NCI-H2227 (cell line): Measurements from ENCODE around the gene CHRNA7.

Experiments used
- DNase-seq: peaks from one replicate; lab custom pipeline; 2025; ENCODE audit not compliant: unreplicated experiment; lab: John Stamatoyannopoulos, UW

The CHRNA7 gene

DNA sequence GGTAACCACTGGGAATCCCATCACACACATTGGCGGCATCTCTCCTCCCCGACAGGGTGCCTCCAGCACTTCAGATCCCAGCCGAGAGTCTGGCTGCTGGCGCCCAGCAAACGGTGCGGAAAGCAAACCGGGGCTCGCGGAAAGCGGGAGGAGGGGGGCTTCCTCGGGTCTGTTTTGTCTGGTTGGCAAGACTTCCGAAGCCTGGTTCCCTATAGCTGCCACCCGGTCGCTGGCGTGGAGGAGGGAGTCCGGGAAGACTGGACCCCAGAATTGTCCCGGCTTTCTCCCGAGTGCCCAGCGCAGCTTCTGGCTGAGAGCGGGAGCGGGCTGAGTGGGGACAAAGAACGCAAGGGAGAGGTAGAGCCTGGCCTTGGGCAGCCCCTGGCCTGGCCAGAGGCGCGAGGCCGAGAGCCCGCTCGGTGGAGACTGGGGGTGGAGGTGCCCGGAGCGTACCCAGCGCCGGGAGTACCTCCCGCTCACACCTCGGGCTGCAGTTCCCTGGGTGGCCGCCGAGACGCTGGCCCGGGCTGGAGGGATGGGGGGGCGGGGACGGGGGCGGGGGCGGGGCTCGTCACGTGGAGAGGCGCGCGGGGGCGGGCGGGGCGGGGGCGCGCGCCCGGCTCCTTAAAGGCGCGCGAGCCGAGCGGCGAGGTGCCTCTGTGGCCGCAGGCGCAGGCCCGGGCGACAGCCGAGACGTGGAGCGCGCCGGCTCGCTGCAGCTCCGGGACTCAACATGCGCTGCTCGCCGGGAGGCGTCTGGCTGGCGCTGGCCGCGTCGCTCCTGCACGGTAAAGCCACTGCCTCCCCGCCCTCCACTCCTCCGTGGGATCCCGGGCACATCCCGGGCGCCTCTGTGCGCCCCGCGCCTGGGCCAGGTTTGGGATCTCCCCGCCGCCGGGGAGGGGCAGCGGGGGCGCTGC, at the start of gene CHRNA7:
CHRNA7 (plus strand) TSS at position 654 of the 920 bp plus-strand sequence; CDS start at position 734, 80 bp downstream.
- DNase-seq = peak; percentile 83

DNA sequence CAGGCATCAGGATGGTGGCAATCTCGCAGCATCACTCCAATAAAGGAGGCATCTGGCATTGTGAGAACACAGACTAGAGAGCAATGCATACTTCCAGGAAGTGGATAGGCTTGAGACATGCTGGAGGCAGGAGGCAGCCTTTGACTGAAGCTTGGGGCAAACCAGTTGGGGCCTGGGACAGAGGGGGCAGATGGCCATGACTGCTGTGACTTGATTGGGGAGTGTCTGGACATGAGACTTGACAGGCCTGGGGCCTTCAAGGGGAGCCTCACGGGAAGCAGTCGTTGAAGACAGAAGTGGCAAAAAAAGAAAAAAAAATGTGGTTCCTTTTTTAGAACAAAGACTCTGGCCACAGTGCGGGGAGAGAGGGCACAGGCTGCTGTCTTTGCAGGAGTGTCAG, 44.7 kb upstream of the CHRNA7 start:
- DNase-seq = no peak

DNA sequence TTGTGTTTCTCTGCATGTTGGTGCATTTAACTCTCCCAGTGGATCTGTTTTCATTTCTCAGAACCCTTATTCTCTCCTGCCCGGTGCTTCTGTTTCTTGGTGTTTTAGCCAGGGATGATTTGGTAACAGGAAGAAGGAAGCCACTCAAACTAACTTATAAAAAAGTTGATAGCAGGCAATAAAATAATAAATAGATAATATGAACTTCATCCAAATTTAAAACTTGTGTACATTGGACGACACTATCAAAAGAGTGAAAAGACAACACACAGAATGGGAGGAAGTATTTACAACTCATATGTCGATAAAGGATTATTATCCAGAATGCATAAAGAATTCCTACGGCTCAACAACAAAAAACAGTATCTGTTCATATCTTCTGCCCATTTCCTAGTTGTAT, 37.3 kb upstream of the CHRNA7 start:
- DNase-seq = no peak

DNA sequence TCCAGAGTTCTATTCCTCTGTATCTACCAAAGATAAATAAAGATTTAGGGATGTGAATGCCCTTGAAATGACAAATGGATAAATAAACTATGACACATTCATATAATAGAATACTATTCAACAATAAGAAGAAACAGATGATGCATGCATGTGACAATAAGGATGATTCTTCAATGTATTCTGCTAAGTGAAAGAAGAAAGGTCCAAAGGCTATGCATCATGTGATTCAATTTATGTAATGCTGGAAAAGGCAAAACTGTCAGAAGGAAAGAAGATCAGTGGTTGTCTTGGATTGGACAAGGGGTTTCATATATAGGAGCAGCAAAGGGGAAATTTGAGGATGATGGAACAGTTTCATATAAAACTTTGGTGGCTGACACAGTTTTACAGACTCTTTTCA, 32.6 kb upstream of the CHRNA7 start:
- DNase-seq = no peak

DNA sequence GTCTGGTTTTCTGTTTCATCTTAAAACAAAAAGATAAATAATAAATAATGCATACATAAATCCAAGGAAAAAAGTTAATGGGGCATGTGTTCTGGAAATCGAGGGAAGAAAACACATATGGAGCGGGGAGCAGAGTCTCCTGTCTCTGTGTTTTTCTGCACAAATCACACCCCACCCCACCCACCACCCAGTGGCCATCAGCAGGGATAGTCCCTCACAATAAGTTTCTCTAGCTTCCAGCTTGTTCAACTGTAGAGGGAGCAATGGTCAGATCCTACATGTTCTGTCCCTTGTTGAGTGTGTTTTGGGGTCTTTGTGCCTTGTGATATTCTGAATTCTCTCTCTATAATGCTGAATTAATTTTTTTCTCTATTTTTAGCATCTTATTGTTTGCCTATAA, 26.8 kb upstream of the CHRNA7 start:
- DNase-seq = no peak

DNA sequence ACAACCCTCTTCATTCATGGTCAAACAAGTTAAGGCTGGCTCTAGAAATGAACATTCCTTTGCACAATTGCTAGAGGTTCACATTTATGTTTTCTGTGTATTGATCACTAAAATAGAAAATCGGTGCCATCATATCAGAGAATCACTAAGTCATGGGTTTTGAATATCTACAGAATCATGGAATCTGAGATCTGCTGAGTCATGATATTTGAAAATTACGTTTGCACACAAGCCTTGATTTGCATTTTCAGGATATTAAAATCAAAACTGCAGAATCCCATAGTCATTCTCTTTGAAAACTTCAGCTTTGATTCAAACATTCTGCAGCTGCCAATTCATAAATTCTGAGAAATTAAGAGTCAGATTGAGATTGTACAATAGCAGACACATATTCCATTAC, 26.1 kb upstream of the CHRNA7 start:
- no peak for DNase-seq

DNA sequence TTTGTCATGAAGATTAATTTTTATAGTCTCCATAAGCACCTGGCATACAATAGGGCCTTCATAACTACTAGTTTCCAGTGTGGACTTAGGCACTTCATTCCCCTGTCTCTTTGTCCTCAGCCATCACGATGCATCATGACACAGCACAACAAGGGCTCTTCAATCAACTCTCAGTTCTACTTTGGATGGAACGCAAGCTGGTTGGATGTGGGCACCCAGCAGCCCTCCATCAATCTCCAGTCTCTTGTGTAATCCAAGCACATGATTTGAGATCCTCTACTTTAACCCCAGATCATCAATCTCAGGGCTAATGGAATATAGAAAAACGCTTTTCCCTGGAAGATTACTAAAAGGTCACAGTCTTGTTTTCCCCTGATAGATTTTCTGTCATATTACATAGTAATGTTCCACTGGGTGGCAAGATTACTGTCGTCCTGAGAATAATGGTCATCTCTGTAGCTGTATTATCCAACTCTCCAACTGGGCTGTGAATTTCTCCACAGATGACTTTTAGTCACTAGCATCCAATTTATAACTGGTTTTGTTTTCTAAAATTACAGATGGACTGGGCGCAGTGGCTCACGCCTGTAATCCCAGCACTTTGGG, 22.9 kb upstream of the CHRNA7 start:
- DNase-seq = peak; percentile 72

DNA sequence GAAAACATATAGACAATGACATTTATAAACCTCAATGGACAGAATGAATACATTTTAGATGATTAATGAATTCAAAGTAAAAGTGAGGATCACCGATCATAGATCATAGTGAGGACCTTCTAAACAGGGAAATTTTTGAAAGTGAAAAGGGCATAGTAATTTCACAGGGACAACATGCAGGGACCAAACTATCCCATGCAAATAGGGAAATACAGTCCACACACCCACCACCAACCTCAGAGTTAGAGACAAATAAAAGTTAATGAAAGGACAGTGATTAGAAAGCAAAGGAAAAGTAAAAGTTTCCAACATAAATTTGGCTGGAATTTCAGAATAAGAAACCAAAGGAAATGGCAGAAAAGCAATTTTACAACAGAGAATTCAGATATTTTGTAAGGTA, 15.4 kb upstream of the CHRNA7 start:
- no peak for DNase-seq

DNA sequence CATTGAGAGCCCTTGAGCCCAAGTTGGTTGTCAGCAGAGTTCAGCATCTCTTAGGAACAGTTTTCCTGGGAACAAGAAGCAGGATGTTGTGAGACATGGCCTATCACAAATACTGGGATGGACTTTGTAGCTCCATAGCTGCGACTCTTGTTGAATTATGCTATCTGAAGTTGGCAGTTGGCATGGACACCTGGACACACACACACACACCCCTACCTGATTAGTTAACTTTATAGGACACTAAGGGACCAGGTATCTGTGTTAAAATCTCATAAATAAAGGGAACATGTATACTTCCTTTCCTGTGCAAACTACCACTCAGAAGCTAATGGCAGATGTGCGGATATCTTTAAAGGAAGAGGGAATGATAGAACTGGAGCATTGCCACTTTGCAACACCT, 10.2 kb upstream of the CHRNA7 start:
- no peak for DNase-seq

DNA sequence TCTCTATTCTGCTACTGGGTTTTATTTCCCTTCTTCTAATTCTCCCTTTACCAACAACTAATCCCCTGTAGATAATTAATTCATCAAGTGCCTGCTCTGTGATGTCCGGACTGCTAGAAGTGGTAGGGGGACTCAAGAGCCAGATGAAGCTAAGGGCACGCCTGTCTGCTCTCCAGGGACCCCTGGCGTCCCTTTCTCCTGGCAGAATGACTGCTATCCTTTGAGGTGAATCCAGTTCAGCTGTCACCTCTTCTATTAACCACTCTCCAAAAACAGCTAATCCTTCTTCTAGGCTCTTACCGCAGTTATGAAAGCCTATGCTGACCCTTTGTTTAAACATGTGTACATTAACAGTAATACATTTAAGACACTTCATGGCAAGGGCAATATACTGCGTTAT, 1.4 kb upstream of the CHRNA7 start:
- DNase-seq = peak; percentile 5

DNA sequence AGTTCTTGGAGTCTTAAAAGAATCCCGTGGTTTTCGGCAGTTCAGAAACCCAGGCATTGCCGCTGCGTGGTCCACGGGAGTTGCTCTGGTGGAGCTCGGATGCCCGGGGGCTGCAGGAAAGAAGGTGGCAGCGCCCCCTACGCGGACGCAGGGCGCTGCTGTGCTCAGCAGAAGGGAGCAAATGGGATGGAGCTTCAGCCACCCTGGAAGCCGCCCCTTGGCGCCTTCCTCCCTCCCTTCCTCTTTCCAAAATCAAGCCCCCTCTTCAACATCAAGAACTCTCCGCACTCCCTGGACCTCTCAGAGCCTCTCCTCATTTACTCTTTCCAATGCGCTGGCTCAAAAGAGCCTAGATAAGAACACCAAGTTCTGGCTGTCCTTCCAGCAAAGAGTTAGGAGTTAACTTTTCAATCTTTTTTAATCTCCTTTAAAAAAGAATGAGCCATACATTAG, 880 bp upstream of the CHRNA7 start:
- DNase-seq = peak; percentile 45

DNA sequence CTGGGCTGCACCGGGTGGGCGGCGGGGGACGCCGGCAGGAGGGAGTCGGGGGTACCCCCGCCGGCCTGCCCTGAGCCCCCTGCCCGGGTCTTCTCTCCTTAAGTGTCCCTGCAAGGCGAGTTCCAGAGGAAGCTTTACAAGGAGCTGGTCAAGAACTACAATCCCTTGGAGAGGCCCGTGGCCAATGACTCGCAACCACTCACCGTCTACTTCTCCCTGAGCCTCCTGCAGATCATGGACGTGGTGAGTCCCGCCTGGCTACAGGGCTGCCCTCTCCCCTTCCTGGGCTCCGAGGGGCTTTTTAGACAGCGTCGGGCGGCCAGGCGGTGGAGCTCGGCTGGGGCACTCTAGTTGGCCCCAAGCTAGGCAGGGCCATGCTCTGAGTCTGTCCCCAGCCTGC, 480 bp downstream of the CHRNA7 start:
- DNase-seq = no peak

DNA sequence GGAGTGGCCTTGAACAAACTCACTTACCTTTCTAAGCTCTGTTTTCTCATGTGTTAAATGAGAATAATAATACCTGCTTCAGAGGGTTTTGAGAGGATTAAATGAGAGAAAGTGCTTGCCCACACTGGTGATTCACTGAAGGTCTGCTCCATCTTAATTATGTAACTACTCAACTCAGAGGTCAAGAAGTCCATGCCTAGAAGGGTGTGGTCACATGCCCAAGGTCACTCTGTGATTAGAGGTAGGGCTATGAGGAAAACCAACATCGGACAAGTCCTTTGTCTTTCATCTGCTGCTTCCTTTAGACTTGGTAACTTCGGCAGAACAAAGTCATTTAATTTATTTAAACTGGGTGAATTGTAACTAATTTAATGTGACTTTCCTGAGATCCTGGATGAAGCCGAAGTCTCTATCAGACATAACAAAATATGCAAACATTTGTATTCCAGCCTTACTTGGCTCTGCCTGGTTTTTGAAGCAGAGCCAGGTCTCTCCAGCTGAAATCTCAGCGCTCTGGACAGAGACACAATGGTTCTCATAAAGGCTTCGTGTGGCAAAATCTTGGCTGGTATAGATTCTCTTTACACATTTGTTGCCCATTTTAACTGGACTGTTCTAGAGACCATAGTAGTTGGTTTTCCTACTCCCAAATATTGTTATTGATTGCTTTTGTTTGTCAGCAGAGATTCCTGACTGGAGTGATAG, 3.0 kb downstream of the CHRNA7 start:
- no peak for DNase-seq

DNA sequence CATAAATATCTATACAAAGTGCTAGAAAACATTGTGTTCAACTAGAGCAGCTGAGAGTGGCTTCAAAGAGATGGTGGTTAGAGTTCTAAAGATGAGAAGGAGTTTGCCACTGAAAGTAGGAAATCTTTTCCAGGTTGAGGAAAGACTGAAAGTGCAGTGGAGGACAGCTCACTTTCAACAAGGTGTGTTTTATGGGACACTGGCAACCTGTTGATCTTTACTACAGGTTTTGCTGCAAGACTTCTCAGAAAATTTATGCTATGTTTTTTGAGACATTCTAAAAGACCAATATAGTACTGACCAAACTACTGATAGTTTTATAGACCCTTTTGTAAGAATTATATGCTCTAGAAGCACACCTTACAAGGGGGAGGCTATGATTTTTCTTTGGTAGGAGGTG, 3.8 kb downstream of the CHRNA7 start:
- DNase-seq = no peak

DNA sequence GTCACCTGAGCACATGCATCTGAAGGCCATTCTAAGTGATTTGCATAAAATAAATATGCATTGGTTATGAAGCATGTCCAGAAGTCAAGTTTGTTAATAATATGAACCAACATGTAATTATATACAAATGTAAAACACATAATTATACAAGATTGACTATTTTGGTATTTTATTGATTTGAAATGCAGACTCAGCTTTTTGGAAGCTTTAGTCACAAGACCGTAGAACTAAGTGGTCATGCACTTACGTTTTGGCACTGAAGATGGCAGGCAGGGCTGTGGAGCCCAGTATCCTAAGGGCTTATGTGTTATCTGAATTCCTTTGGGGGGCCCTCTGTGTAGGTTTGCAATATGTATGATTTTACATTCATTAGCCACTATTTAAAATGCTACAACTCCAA, 5.0 kb downstream of the CHRNA7 start:
- DNase-seq = no peak

DNA sequence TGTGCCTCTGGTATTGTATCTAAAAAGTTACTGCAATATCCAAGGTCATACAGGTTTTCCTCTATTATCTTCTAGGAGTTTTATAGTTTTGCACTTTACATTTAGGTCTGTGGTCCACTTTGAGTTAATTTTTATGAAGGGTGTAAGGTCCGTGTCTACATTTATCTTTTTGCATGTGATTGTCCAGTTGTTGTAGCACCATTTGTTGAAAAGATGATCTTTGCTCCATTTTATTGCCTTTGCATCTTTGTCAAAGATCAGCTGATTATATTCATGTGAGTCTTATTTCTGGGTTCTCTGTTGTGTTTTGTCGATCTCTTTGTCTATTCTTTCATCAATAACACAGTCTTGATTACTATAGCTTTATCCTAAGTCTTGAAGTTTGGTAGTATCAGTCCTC, 6.7 kb downstream of the CHRNA7 start:
- no peak for DNase-seq

DNA sequence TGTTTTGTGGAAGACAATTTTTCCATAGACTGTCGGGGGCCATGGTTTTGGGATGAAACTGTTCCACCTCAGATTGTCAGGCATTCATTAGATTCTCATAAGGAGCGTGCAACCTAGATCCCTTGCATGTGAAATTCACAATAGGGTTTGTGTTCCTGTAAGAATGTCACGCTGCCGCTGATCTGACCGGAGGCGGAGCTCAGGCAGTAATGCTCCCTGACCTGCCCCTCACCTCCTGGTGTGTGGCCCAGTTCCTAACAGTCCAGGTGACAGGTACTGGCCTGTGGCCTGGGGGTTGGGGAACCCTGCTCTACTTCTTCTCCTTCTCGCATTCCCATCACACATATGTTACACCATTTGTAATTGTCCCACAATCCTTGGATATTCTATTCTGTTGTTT, 11.0 kb downstream of the CHRNA7 start:
- no peak for DNase-seq

DNA sequence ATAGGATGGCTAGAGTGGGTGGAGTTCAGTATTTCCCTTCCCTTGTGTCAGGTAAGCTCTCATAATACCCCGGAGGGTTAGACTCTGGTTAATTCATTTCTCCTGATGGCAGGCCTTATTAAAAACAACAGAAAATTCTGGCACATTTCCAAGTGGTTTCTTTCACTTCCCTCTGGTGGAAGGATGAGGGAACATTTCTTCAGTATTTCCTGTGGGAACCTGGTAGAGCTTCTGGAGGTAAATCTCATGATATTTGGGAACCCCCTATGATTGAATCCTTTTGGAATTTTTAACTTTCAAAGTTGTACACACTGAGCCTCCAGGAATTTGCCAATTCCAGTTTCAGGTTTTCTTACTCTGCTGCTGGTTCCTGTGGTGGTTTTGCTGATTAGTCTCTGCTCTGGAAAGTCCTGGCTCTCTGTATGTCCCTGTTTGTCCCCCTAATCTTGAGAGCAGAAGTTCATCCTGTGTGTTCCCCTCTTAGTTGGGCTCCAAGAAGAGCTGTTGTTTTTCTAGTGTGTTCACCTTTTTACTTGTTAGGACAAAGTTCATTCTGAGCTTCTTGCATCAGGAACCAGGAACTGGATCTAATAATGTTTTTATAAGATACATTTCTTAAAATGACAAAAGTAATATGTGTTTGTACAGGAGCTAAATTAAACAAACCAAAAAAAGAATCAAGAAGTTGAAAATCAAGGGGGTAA, 12.1 kb downstream of the CHRNA7 start:
- no peak for DNase-seq

DNA sequence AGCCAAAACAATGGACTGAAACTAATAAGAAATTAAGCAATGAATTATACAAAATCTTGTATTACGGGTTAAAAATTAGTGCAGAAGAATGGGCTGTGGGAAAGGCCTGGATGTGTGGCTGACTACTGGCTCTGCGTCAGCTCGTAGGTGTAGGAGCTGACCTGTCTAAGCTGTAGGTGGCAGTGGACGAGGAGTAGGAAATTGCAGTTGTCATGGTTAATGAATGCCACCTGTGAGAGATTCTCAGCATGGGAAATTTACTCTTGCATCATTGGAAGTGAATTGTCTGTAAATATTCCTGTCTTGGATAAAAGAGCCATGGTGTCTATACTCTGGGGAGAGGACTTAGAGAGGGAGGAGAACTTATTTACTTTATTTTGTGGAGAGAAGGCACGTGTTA, 23.4 kb downstream of the CHRNA7 start:
- DNase-seq = no peak

DNA sequence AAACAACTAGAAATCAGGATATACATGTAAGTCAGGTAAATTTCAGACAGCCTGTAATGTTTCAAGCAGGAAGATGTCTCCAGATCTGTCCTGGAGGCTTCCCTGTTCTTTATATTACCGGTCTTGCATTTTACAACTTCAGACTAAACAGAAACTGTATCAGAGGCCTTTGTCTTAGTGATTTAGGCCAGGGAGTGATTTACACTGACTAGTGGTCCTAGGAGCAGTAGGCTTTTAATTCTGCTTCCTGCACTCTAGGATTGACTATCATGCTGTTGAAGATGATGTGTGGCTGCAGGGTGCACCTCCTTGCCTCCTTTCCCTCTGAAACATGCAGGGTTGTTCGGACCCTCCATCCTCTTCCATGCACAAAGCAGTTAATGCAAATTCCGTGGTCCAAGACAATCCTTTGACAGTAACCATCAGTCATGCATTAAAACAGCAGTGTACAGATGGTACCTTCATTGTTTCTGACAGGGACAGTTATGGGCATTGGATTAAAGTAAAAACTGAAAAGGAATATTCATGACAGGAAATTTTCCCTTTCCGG, 27.6 kb downstream of the CHRNA7 start:
- DNase-seq = no peak

DNA sequence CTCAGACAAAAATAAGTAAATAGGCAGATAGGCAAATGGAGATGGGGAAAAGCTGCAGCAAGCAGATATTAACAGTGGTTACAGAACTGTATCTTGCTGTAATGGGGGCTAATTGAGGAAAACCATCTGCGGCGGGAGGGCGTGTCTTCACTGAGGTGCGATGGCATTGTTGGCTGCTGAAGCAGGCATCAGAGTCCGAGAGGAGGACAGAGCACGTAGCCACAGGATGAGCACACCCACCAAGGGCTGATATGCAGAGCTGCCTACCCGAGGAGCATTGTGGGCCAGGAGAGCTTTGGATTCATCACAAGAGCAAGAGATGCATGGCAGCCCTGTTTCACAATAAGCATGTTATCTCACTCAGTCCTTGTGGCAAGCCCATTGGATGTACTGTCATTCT, 30.4 kb downstream of the CHRNA7 start:
- DNase-seq = peak; percentile 47
